ENCODE data around the gene PSMD11.

- TF ChIP-seq EZH2 (IDR thresholded peaks at IDR 0.05; ENCODE audit: insufficient read depth, poor library complexity, severe bottlenecking) (no peak), EZH2phosphoT487 (IDR thresholded peaks at IDR 0.05; ENCODE audit: insufficient read depth, low read depth) (no peak)
Observed at GRCh38 chr17:32443827-32444300, 446 bp upstream of the PSMD11 start.

Data from GM23248 (cell line).